Islet of Langerhans (tissue), 1 donor: Measurements from ENCODE around the gene FAM83G.
"Not testable (repeated sequence)": the region's sequence is repeated elsewhere in the genome, so short reads cannot be mapped to it uniquely, and the experiment has no call there.

Source experiments
- FAIRE-seq: peaks from one replicate; lab custom pipeline; 2011; peaks lifted over from hg19 to GRCh38; lab: Jason Lieb, UNC

Gene FAM83G

DNA sequence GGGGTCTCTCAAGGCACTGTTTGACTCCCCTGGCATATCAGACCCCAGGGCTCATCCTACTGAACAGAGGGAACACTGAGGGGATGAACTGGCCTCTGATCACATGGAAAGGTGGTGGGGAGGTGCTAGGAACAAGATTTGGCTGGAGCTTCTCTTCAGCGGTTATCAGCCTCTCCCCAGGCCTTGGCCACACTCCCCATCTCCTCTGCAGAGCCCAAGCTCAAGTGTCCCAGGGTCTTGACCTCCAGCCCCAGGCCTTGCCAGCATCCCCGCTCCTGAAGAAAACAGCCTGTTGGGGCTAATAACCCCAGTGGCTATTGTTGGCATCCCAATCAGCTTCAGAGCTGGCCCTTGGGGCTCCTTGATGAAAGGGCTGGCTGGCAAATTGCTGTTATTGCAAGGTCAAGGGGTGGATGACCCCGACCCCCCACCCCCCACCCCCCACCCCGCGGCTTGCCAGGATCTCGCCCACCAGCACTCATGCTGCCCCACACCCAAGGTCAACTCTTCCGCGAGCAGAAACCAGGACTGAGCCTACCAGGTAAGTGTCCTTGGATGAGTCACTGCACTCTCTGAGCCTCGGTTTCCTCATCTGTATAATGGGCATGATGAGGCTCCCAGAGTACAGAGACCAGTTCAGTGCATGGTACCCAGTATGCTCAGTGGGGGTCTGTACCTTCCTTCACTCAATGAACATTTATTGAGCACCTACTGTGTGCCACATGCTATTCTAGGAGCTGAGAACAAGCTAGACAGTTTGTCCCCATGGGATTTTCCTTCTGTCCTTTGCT, 18.8 kb upstream of the FAM83G start:
- FAIRE-seq, result no peak

- FAIRE-seq, result no peak
These were observed 18.2 kb upstream of the FAM83G start for GRCh38 chr17:19022747-19023146.

GRCh38 chr17:19022128-19022527, 17.6 kb upstream of the FAM83G start:
- no peak for FAIRE-seq

DNA sequence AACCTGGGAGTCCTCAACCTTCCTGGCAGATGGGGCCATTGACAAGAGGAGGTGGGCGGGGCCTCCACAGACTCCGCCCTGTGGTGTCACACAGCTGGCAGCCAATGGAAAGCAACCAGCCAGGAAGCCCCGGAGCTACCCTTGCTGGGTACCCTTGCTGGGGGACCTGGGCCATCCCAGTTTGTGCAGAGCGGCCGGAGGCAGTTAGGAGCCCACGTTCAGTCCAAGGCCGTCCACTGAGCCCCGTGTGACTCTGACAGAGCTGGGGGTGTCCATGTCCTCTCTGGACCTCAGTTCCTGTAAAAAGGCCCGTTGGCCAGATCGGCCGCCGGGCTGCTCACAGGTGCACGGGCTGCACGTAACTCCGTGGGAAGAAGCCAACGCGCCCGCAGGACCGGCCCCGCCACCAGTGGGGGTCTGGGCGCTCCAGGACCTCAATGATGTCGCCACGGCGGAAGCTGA, 17.1 kb upstream of the FAM83G start:
- no peak for FAIRE-seq

DNA sequence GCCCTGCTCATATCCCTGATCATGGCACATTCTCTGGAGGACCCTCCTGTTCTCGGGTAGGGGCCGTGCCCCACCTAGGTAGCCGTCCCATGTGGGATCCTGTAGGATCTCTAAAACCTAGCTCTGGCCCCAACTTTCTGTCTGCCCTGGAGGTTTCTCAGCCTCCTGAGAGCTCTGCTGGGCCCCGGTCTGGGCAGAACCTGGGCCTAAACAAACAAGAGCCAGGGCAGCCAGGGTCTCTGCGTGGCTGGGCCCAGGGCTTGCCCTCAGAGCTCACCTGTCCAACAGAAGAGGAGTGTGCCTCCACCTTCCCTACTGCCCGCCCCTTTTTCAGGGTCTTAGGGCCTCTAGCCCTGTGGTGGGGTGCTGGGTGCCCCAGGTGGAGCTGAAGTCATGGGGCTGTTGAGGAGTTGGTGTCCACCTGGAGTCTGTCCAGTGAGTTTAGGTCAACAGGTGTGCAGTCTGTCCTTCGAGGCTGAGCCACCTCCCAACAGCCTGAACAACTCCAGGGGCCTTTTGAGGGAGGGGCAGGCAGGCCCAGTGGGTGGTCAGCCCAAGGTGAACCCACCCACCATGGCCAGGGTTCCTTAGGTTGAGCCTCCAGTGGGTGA, 16.6 kb upstream of the FAM83G start:
- FAIRE-seq, result not testable (repeated sequence)

DNA sequence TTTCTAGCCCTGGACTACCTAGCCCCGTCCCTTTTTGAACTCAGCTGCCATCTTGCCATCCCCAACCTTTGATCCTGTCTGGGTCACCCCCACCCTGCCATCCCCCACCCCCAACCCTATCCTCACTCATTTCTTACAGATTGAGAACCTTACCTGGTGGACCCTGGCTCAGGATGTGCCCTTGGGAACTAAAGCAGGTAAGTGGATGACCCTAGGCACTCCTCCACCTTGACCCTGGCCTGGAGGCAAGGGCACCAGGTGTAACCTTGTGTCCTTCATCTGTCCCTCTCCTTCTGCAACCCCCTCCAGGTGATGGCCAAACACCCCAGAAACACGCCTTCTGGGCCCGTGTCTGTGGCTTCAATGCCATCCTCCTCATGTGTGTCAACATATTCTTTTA, 15.5 kb upstream of the FAM83G start:
- no peak for FAIRE-seq

GRCh38 chr17:19019041-19019941, 14.7 kb upstream of the FAM83G start:
- no peak for FAIRE-seq

GRCh38 chr17:19018600-19018950, 14.0 kb upstream of the FAM83G start:
- no peak for FAIRE-seq

GRCh38 chr17:19017804-19018599, 13.4 kb upstream of the FAM83G start:
- no peak for FAIRE-seq

- FAIRE-seq, result no peak
These were observed 12.8 kb upstream of the FAM83G start for GRCh38 chr17:19017401-19017800.

GRCh38 chr17:19016881-19017280, 12.3 kb upstream of the FAM83G start:
- no peak for FAIRE-seq

DNA sequence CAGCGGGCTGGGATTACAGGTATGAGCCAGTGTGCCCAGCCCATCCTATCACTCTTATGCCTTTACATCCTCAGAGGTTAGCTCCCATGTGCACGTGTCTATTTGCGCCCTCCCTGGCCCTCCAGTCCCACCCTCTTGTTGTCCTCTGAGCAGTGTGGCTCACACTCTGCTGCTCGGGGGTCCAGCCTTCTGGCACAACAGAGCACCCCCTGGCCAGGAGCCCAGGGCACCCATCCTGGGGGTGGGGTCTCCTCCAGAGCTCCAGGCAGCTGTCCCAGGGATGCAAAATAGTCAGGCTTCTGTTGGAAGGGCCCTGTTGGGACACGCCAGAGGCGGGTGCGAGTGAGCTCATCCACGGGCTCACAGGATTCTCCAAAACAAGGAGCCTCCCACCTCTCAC, 11.7 kb upstream of the FAM83G start:
- no peak for FAIRE-seq

- FAIRE-seq, result no peak
These were observed 10.9 kb upstream of the FAM83G start for GRCh38 chr17:19015428-19015827.

- FAIRE-seq, result no peak
These were observed 10.2 kb upstream of the FAM83G start for GRCh38 chr17:19014628-19015215.

DNA sequence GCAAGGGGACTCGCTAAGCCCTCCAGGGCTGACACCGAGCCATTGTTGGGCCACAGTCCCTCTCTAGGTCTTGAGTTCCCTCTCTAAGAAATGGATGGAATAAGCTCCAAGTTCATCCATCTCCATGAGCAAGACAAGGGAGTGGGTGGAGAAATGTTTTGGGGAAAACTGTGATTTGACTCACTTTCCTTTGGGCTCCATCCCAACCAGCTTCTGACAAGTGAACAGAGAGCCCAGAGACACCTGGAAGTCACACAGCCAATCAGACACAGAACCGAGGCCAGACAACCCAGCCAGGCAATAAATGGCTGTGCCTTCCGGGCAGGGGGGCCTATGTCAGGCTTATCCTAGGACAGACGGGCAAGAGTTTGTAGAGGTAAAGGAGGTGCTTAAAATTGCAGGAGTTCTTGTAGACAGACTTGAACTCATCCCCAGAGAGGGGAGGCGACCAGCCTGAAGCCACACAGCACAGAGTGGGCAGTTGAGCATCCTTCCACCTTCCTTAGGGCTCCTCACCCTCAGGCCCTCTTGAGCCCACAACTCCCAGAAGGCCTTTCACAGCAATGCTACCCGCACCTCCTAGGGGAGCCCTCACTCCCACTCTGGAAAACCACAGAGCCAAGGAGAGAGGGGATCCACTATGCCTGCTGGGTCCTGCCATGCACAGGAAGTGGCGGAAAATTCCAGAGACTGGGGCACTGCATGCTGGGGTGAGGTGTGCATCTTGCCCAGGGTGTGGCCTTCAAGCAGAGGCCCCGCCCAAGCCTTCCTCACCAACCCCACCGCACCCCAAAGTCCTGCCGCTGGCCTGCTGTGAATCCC, 9.5 kb upstream of the FAM83G start:
- FAIRE-seq, result no peak

DNA sequence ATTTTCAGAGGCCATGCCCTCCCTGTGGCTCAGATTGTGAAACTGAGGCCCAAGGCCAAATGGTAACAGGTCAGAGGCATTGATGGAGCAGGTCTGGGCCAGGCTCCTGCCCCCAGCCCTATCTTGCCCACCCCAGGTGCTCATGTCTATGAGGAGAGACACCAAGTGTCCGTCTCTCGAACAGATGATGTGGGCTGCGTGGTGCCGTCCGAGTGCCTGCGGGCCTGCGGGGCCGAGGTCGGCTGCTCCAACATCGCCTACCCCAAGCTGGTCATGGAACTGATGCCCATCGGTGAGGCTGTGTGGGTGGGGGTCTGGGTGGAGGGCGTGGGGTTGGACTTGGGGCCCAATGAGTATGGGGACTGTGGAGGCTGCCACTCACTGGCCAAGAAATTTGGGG, 8.7 kb upstream of the FAM83G start:
- no peak for FAIRE-seq

DNA sequence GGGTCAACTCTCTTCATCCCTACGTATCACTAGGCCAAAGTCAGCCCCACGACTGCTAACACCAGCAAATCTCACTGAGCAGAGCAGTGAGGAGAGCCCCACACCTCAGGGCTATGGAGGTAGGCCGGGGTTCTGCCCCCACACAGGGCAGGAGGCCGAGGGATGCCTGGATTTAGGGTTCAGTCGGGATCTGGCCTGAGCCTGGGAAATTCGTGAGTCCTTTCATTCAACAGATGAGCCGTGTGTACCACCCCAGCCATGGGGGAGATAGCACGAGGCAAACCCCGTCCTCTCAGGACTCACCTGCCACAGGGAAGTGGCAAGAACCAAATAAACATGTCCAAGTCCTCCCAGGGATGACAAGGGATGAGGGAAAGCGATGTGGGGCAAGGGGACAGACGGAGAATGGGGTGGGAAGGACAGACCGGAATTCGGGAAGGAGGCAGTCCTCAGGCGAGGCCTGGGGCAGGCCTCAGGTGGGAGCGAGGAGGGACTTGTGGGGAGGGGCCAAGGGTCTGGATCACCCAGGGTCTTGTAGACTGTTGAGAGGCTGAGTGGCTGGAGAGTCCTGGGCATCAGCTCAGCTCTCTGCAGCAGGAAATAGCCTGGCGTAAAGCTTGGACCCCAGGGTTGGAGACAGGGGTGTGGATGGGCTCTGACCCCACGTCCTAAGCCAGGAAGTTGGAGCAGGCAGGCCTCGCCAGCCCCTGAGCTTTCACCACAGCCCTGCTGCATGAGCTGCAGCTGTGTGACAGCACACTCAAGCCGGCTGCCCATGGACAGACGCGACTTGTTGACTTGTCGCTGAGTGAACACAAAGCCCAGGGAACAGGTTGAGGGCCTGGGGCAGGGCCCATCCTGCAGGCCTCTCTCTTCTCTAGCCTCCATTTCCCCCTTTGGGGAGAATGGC, 7.9 kb upstream of the FAM83G start:
- no peak for FAIRE-seq

DNA sequence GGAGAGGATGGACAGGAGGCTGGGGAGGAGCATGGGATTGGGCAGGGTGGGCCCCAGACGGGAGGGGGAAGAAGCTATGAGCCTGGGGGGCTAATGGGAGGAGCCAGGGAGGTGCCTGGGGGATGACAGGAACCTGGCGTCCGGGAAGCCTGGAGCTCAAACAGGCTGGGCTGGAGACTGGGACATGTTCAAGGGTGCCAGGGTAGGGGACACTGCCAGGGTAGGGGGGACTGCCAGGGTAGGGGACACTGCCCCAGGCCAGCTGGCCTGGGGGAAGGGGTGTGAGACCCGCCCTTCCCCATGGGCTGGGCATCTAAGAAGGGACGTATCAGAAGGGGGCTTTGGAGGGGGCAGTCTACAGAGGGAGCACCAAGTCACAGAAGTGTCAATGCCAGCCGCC, 7.0 kb upstream of the FAM83G start:
- FAIRE-seq, result no peak

GRCh38 chr17:19010729-19011505, 6.4 kb upstream of the FAM83G start:
- FAIRE-seq, result no peak
